Mesenchymal stem cell (in vitro differentiated cells and primary cell): ENCODE results near the gene KIAA1671.

ENCODE experiments used
- DNase-seq: peaks from one replicate; pipeline ENCODE4 v3.0.0-alpha.2; 2013
- H2AFZ ChIP-seq: one replicate; pipeline ENCODE4 v1.6.1; 2013; ENCODE audit warnings: low read depth, mild to moderate bottlenecking, control low read depth, inconsistent platforms, low read length, moderate library complexity
- H2AK5ac ChIP-seq: 2 replicates; pipeline ENCODE4 v1.6.1; 2013; ENCODE audit warnings: low read length, moderate library complexity, mild to moderate bottlenecking, inconsistent platforms; ENCODE audit not compliant: severe bottlenecking
- H2BK120ac ChIP-seq: one replicate; pipeline ENCODE4 v1.6.1; 2013; ENCODE audit warnings: low read depth, mild to moderate bottlenecking, inconsistent platforms, low read length, moderate library complexity
- H2BK12ac ChIP-seq, 2 experiments: one replicate each; pipeline ENCODE4 v1.6.1; 2013; ENCODE audit warnings: inconsistent platforms in 2 of 2, low read length in 2 of 2, mild to moderate bottlenecking in 2 of 2, moderate library complexity in 2 of 2, control low read depth in 1 of 2
- H2BK15ac ChIP-seq: one replicate; pipeline ENCODE4 v1.6.1; 2013; ENCODE audit warnings: mild to moderate bottlenecking, low read depth, inconsistent platforms; ENCODE audit not compliant: poor library complexity, severe bottlenecking
- H2BK5ac ChIP-seq: 2 replicates; pipeline ENCODE4 v1.6.1; 2013; ENCODE audit warnings: low read depth, mild to moderate bottlenecking, low read length, control low read depth, inconsistent platforms; ENCODE audit not compliant: poor library complexity, severe bottlenecking
- H3K14ac ChIP-seq, 2 experiments: one replicate each; pipeline ENCODE4 v1.6.1; 2013; ENCODE audit warnings: inconsistent platforms in 2 of 2, low read length in 2 of 2, control low read depth in 1 of 2, mild to moderate bottlenecking in 1 of 2, moderate library complexity in 1 of 2
- H3K18ac ChIP-seq, 2 experiments: one replicate each; pipeline ENCODE4 v1.6.1; 2013; ENCODE audit warnings: inconsistent platforms in 2 of 2, low read length in 2 of 2, control low read depth in 1 of 2, low read depth in 1 of 2, mild to moderate bottlenecking in 1 of 2
- H3K23ac ChIP-seq, 2 experiments: one replicate each; pipeline ENCODE4 v1.6.1; 2013; ENCODE audit warnings: inconsistent platforms in 2 of 2, low read length in 2 of 2, mild to moderate bottlenecking in 2 of 2, moderate library complexity in 2 of 2, control low read depth in 1 of 2
- H3K27ac ChIP-seq: 2 replicates; pipeline ENCODE4 v1.5.1; 2013; ENCODE audit warnings: mild to moderate bottlenecking, moderate library complexity, low read length, control low read depth, inconsistent platforms; ENCODE audit not compliant: poor library complexity, severe bottlenecking
- H3K27me3 ChIP-seq, 2 experiments: 2 replicates each; pipeline versions ENCODE4 v1.6.1 to v1.7.0; 2013; ENCODE audit warnings: low read length in 2 of 2, mild to moderate bottlenecking in 2 of 2, moderate library complexity in 2 of 2, control low read depth in 1 of 2, inconsistent platforms in 1 of 2; ENCODE audit not compliant: control insufficient read depth in 1 of 2, insufficient read depth in 1 of 2
- H3K36me3 ChIP-seq, 2 experiments: 2 replicates each; pipeline versions ENCODE4 v1.6.1 to v1.7.0; 2013; ENCODE audit warnings: low read length in 2 of 2, control low read depth in 1 of 2, inconsistent platforms in 1 of 2, low read depth in 1 of 2, mild to moderate bottlenecking in 1 of 2; ENCODE audit not compliant: insufficient read depth in 2 of 2, control insufficient read depth in 1 of 2
- H3K4ac ChIP-seq, 2 experiments: one replicate each; pipeline ENCODE4 v1.6.1; 2013; ENCODE audit warnings: inconsistent platforms in 2 of 2, low read length in 2 of 2, mild to moderate bottlenecking in 2 of 2, moderate library complexity in 2 of 2, control low read depth in 1 of 2, low read depth in 1 of 2
- H3K4me1 ChIP-seq: 2 replicates; pipeline ENCODE4 v1.6.1; 2013; ENCODE audit warnings: low read depth, low read length, control low read depth; ENCODE audit not compliant: control insufficient read depth, insufficient read depth
- H3K4me2 ChIP-seq: 2 replicates; pipeline ENCODE4 v1.6.1; 2013; ENCODE audit warnings: low read length, mild to moderate bottlenecking, inconsistent platforms; ENCODE audit not compliant: poor library complexity, severe bottlenecking
- H3K4me3 ChIP-seq, 2 experiments: 2 replicates each; pipeline versions ENCODE4 v1.5.1 to v1.7.0; 2013; ENCODE audit warnings: low read length in 2 of 2, mild to moderate bottlenecking in 2 of 2, control low read depth in 1 of 2, low read depth in 1 of 2; ENCODE audit not compliant: insufficient read depth in 1 of 2
- H3K79me1 ChIP-seq: replicated peaks from 2 replicates; pipeline ENCODE4 v1.6.1; 2013; ENCODE audit warnings: mild to moderate bottlenecking, control low read depth, low read length, inconsistent platforms; ENCODE audit not compliant: poor library complexity, severe bottlenecking
- H3K9ac ChIP-seq: 2 replicates; pipeline ENCODE4 v1.7.0; 2013; ENCODE audit warnings: mild to moderate bottlenecking, low read length, moderate library complexity
- H3K9me3 ChIP-seq: 2 replicates; pipeline ENCODE4 v1.7.0; 2013; ENCODE audit warnings: mild to moderate bottlenecking, low read length; ENCODE audit not compliant: control insufficient read depth
- H4K8ac ChIP-seq: one replicate; pipeline ENCODE4 v1.6.1; 2013; ENCODE audit warnings: inconsistent platforms, mild to moderate bottlenecking, low read length, moderate library complexity
- H4K91ac ChIP-seq: one replicate; pipeline ENCODE4 v1.6.1; 2013; ENCODE audit warnings: mild to moderate bottlenecking, low read length, inconsistent platforms
- WGBS: methylation state at CpG from one replicate; pipeline ENCODE4 v1.1.7; 2013; ENCODE audit warnings: mixed read lengths; 5-methylcytosine and 5-hydroxymethylcytosine counted together

The KIAA1671 gene

GRCh38 chr22:25039754-25040153 is 87.2 kb downstream of the KIAA1671 start:
- Histone ChIP-seq H3K4me3 (no peak overlapping the region), H3K79me1 (no peaks in the 10 kb centered on the region), H2BK15ac (no peak overlapping the region), H4K8ac (no peak overlapping the region), H3K9me3 (no peaks in the 10 kb centered on the region), H2BK12ac (no peak overlapping the region), H3K27ac (no peak overlapping the region), H3K9ac (no peak overlapping the region), H3K4me1 (peaks cover 2% of the 10 kb centered on the region), H3K27me3 (peaks cover 0 to 6% of the 10 kb centered on the region in 2 experiments), H3K4me2 (no peak overlapping the region), H3K14ac (no peak overlapping the region), H4K91ac (no peak overlapping the region), H2BK120ac (no peak overlapping the region), H2BK5ac (no peak overlapping the region), H3K18ac (no peak overlapping the region), H3K4ac (no peak overlapping the region), H3K36me3 (peaks cover 4 to 12% of the 10 kb centered on the region in 2 experiments), H2AK5ac (no peak overlapping the region), H2AFZ (no peak overlapping the region), H3K23ac (no peak overlapping the region)
- 96% methylated on average over 13 of the region's 14 CpGs for WGBS
- DNase-seq: no peak

GRCh38 chr22:25045159-25045558 is 92.6 kb downstream of the KIAA1671 start:
- no peaks in the 10 kb centered on the region for H3K4me1 ChIP-seq
- peaks cover 0 to 3% of the 10 kb centered on the region in 2 experiments for H3K36me3 ChIP-seq
- no peak overlapping the region for H3K23ac ChIP-seq
- H2AFZ ChIP-seq: no peak overlapping the region
- no peak overlapping the region for H4K91ac ChIP-seq
- H2BK12ac ChIP-seq: no peak overlapping the region
- H3K4me2 ChIP-seq: no peak overlapping the region
- H3K4ac ChIP-seq: no peak overlapping the region
- no peaks in the 10 kb centered on the region for H3K9me3 ChIP-seq
- H2BK120ac ChIP-seq: no peak overlapping the region
- peaks cover 0 to 6% of the 10 kb centered on the region in 2 experiments for H3K27me3 ChIP-seq
- H2AK5ac ChIP-seq: no peak overlapping the region
- no peak overlapping the region for H2BK15ac ChIP-seq
- no peak for DNase-seq
- H3K14ac ChIP-seq: no peak overlapping the region
- no peaks in the 10 kb centered on the region for H3K79me1 ChIP-seq
- WGBS: 94% methylated on average over 1 of the region's 2 CpGs
- H3K4me3 ChIP-seq: no peak overlapping the region
- H2BK5ac ChIP-seq: no peak overlapping the region
- no peak overlapping the region for H3K9ac ChIP-seq
- no peak overlapping the region for H3K18ac ChIP-seq
- H3K27ac ChIP-seq: no peak overlapping the region
- no peak overlapping the region for H4K8ac ChIP-seq

DNA sequence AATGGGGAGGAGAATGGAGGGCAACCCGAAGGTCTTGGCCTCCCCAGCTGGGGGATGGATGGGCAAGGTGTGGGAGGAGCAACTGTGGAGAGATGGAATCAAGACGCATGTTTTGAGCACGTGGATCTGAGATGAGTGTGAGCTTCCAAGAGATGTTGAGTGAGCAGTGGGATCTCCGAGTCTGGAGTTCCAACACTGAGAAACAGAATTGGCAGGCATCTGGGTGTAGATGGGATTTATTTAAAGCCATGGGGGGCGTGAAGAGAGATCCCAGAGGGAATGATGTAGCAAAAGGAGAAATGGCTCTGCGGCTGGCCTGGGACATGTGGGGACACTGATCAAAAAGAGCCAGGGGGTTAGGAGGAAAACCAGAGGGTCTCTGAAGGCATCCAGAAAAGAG is 95.6 kb downstream of the KIAA1671 start:
- Histone ChIP-seq H2BK12ac (no peak overlapping the region), H2BK15ac (no peak overlapping the region), H3K4me1 (no peaks in the 10 kb centered on the region), H3K4me3 (no peak overlapping the region), H3K14ac (no peak overlapping the region), H3K18ac (no peak overlapping the region), H3K4me2 (no peak overlapping the region), H2BK120ac (no peak overlapping the region), H3K27ac (no peak overlapping the region), H4K8ac (no peak overlapping the region), H3K9me3 (peaks cover 2% of the 10 kb centered on the region), H2AFZ (no peak overlapping the region), H3K23ac (no peak overlapping the region), H2AK5ac (no peak overlapping the region), H4K91ac (no peak overlapping the region), H3K4ac (no peak overlapping the region), H3K9ac (no peak overlapping the region), H3K27me3 (peaks cover 0 to 6% of the 10 kb centered on the region in 2 experiments), H3K36me3 (peaks cover 4 to 6% of the 10 kb centered on the region in 2 experiments), H3K79me1 (no peaks in the 10 kb centered on the region), H2BK5ac (no peak overlapping the region)
- WGBS: 90% methylated on average over 6 of the region's 6 CpGs
- DNase-seq: no peak

- no peak overlapping the region for H3K4me2 ChIP-seq
- no peak overlapping the region for H3K27ac ChIP-seq
- H3K4ac ChIP-seq: no peak overlapping the region
- no peak overlapping the region for H2AFZ ChIP-seq
- DNase-seq: peak; percentile 61
- no peak overlapping the region for H4K91ac ChIP-seq
- no peak overlapping the region for H2BK120ac ChIP-seq
- H2AK5ac ChIP-seq: no peak overlapping the region
- H3K79me1 ChIP-seq: no peaks in the 10 kb centered on the region
- H2BK12ac ChIP-seq: no peak overlapping the region
- H3K14ac ChIP-seq: no peak overlapping the region
- peaks cover 2% of the 10 kb centered on the region for H3K9me3 ChIP-seq
- H2BK5ac ChIP-seq: no peak overlapping the region
- 71% methylated on average over 8 of the region's 9 CpGs for WGBS
- H3K27me3 ChIP-seq: no peaks in the 10 kb centered on the region
- H3K9ac ChIP-seq: no peak overlapping the region
- no peak overlapping the region for H3K4me3 ChIP-seq
- H3K18ac ChIP-seq: no peak overlapping the region
- H3K36me3 ChIP-seq: peaks cover 4 to 6% of the 10 kb centered on the region in 2 experiments
- no peak overlapping the region for H2BK15ac ChIP-seq
- H3K23ac ChIP-seq: no peak overlapping the region
- H3K4me1 ChIP-seq: peaks cover 2% of the 10 kb centered on the region
- H4K8ac ChIP-seq: no peak overlapping the region
Observed at GRCh38 chr22:25048659-25049647, 96.4 kb downstream of the KIAA1671 start.
